Measurements from ENCODE around the gene WDR72.
"Not testable (repeated sequence)": the region's sequence is repeated elsewhere in the genome, so short reads cannot be mapped to it uniquely, and the experiment has no call there.

The WDR72 gene

DNA sequence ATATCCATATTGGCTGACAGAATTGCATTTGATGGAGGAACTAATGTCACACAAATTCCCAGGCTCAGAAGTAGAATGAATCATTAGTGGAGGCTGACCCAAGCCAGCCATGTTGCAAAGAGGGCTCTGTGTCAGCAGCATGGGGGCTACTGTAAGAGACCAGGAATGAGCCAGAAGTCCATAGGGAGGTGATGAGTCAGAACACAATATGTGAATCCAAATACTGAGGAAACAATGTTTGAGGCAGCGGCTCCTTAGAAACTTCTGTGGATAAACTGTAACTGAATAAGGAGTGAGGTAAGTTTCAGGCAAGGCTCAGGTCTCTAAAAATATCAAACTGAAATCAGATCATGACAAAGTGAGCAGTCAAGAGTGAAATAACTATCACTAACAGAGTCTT, 170.7 kb downstream of the WDR72 start:
- DNase-seq, result no peak

DNA sequence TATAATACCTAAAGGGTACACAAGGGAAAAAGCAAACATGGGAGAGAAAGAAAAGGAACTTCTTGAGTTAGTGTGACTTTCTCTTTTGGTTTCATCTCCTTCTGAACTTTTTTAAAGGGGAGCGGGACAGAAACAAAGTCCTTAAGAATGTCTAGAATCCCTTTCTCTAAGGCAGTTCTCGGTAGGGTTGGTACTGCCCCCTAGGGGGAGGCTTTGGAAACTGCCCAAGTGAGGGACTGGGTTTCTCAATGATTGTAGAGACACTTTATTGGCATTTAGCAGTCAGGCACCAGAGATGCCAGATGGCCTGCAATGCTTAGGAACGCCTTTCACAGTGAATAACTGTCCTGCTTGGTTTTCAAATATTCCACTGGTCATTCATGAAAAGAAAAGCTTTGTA, 172.7 kb downstream of the WDR72 start:
- DNase-seq, result no peak

DNA sequence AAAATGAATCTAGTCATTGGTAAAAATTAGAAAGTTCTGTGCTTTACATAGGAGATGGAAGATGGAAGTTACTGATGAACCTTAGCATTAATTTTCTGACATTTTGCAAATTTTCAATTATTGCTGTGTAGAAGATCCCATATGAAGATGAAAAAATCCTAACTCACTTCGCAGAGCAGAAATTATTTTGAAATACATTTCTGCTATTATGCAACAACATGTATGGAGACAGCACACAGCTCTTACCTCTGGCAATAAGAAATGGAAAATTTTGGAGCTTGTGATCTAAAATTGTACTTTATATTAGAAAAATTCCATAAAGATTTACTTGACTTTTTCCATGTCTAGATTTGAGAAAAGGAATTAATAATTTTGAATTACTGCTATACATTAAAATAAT, 177.9 kb downstream of the WDR72 start:
- DNase-seq, result no peak

DNA sequence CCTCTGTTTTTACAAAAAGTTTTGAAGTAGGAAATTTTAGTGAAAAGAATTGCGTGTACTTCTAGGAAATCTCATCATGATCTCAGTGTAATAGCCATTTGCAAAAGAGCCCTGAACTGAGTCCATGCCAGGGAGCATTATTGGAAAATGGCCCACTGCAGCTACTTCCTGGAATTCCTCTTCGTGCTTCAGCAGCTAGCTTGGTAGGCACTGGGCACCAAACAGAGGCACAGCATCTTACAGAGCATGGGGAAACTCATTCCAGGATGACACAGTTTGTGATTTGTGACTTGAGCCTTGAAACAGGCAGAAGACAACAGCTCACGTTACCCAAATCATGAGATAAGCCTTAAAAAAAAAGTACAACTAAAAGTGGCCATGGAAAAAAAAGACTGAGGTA, 179.1 kb downstream of the WDR72 start:
- DNase-seq, result no peak

DNA sequence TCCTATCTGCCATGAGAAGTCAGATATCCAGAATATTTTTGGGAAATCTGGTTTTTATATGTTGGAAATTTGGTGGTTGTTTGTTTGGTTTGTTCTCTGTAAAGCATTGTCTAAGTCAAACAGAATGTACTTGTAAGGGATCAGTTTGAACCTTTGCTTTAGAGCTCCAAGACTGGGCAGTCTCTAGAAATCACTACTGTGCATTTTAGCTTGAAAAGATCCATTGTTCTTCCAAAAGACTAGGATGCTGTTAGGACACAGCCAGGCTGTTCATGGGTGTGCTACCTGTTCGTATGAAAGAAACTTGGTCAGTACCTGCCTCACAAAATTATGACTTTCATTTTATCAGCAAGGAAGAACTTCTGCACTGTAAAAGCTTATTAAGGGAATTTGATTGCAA, 182.6 kb downstream of the WDR72 start:
- no peak for DNase-seq

DNA sequence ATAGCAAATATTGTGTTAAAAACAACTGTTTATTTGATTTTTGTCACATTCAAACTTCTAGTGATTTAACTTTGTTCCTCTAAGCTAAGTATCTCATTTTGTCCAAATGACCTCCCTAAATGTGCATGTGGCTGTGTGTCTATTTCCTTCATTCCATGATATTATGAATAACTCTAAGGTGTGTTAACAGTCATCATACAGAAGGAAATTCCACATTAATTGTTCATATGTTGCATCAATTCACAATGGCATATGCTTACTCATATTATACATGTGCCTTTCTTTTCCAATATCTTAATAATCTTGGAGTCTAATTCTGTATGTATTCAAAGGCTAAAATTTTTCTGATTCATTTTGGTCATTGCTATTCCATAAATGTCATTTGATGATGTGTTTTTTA, 186.4 kb downstream of the WDR72 start:
- no peak for DNase-seq

DNA sequence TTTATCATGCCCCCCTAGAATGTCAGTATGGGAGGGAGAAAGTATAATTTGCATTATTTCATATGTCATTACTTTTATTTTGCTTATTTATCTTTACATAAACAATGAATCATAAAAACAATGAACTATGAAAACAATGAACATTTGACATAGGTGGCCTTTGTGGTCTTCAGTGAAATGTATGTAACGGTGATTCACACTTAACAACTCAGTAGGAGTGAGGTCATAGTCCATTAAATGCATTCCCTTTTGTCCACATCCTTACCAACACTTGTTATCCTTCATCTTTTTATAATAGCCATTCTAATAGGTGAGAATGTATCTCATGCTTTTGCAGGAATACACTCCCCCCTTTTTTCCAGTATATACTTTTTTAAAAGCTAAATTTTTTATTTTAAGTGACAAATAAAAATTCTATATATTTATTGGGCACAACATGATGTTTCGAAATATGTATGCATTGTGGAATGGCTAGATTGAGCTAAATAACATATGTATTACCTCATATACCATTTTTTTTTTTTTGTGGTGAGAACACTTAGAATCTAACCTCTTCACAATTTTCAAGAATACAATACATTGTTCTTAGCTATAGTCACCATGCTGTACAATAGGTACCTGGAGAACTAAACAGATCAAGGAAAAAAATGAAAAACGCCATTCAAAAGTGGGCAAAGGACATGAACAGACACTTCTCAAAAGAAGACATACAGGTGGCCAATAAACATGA, 189.5 kb downstream of the WDR72 start:
- DNase-seq, result no peak

DNA sequence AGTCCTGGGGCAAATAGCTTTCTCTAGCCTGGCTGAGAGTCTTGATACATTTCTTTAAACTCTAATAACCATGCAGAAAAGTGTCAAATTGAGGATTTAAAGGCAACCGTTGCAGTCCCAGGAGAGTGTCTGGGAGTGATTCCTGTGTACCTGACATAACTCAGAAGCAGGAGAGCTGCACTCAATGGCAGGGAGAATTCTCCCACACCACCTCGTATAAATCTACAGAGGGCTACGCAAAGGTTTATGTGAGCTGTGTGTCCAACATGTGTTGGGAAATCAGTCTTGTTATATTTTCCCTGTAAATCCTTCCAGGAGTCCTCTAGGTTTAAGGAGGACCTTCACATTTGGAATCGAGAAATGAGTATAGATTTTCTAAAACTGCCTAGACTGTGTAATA, 192.6 kb downstream of the WDR72 start:
- DNase-seq, result no peak

DNA sequence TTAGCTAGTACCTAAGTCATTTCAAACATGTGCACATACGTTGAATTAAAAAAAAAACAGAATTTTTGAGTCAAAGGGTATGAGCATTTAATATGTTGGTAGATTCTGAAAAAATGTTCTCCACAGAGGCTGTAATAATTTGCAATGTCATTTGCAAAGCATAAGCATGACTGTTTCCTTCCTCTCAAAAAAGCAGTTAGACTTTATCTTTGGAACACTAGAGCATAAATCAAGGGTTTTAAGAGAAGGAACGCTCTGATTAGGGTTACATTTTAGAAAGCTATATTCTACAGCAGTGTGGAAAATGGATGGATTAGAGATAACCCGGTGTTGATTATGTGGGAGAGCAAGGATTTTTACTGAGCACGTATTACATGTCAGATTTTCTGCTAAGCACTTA, 193.7 kb downstream of the WDR72 start:
- no peak for DNase-seq

DNA sequence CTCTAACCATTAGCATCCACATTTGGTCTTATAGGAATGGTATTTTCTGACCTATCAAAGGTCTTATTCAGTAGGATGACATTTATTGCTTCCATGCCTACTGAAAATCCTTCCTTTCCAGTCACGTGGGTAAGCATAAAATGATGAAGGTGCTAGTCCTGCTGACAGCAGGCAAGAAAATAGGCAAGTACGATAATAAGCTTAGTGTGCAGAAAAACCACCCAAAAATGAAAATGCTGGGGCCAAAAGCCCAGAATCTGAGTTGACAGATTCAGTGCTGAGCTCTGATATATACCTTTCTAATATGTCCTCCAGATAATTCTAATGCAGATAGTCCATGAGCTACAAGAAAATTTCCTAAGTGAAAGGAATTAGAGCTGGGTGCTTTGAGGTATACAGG, 194.8 kb downstream of the WDR72 start:
- no peak for DNase-seq

DNA sequence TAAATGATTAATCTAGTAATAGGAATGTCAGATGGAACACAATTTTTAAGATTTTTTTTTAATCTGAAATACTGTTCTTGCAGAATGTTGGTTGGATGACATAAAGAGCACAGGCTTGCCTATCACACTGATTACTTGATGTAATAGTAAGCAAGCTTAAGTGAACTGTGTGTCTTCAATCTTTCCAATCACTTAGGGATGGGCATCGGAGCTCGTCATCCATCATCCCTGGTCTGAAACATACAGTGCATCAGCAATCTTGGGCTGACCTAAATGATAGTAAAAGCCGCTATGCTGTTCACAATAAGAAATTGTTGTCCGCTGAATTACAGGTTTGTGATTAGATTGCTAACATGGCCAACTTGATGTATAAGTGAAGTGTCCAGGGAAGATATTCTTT, 195.8 kb downstream of the WDR72 start:
- DNase-seq, result no peak

DNA sequence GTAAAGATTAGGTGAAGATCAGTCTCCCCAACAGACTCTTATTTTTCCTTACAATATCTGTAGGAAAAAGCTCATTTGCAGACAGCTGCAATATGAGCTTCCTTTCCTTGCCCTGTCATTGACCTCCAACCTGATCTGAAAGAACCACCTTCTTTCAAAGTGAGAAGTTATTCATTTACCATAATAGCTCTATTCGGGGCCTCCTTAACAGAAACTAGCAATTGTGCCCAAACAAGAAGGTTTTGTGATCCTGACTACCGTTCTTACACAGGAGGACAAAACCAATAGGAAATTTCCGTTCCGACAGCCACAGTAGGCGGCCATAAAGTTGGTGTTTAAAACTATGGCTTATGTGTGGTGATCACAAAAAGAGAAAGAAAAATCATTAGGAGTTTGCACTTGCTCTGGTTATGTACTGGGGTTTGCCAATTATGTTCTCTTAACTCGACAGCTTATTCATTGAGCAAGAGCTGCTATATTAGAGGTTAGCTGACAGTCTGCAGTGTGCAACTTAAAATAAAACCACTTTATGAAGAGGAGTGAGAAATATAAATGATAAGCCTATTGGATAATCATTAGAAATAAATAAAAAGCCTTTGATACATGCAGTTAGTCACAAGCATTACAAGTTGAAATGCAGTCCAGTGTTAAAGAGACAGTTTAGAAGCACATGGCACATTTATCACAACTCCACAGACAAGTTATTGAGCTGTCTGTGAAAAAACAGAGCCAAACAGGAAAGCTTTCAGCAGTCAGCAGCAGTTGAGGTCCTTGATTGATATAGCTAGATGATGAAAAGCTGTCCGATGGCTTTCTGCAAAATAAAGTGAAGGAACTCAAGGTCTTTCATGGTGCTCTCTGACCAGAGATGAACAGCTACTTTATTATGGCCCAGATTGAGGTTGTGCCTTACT, 199.8 kb downstream of the WDR72 start:
- no peak for DNase-seq

DNA sequence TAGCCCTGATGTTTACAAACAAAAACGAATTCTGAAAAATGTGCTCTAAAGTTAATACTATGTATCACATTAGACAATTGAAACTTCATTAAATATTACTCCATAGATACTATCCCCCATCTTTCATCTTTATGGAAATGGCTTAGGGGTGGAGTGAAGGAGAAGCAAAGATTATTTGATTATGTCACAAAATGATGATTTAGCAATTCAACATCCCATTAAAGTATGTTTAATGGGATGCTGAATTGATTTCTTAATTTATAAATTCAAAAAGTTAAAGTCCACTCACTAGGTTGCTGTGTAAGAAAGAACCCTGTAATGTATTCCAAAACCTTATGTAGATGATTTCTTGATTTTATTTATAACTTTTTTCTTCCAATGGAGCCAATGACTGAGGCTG, 201.1 kb downstream of the WDR72 start:
- DNase-seq, result no peak

DNA sequence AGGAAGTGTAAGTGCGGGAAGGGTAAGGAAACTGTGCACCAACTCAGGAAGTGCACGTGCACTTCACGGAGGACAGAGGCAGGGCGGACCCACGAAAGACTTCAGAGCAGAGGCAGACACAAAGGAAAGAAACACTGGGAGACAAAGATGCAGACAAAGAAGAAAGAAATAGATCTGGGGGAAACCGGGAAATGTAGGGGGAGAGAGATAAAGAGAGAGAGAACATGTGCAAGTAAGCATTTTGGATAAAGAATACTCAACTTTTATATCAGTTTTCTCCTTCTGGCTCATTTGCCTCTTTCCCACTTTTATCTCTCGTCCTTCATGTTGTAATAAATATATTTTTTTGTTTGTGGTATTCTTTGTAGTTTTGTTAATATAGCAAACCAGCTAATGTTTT, 204.2 kb downstream of the WDR72 start:
- DNase-seq, result no peak

DNA sequence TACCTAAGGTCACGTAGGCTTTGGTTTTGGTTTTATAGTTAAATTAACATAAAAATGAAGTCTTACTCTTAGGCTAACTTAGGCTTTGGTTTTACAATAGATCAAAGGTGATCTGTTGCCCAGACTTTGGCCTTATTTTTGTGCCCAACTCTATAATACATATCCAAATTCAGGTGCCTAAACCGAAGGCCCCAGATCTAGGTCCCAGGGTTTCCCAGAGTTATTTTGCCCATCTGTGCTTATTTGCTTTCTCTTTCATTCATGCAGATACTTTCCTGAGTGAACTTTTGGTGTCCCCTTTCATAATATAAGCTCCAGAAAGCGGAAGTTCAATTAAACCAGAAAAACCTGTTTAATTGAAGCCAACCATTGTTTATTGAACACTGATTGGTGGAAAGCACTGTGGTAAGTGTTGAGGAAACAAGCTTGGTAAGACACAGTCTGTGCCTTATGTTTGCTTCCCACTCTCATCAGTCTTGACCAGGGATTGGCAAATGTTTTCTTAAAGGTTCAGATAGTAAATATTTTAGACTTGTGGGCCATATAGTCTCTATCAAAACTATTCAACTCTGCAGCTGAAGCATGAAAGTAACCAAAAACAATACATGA, 209.7 kb downstream of the WDR72 start:
- DNase-seq, result no peak

DNA sequence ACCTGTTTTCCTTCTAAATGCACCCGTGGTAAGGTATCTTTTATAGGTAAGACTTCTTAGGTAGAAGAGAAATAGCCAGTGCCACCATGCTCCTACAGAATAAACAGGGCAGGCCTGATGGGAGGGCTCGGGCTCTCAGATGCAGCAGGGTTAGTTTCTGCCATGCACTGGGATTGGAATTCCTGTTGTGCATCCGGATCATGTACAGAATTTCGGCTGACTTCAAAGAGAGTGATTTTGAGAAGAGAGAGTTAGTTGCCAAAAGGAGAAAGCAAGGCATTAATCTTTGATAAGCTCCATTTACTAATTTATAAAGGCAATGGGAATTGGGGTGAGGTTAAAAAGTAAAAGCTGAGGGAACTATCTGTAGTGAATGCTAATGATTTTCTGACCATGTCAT, 211.2 kb downstream of the WDR72 start:
- no peak for DNase-seq

DNA sequence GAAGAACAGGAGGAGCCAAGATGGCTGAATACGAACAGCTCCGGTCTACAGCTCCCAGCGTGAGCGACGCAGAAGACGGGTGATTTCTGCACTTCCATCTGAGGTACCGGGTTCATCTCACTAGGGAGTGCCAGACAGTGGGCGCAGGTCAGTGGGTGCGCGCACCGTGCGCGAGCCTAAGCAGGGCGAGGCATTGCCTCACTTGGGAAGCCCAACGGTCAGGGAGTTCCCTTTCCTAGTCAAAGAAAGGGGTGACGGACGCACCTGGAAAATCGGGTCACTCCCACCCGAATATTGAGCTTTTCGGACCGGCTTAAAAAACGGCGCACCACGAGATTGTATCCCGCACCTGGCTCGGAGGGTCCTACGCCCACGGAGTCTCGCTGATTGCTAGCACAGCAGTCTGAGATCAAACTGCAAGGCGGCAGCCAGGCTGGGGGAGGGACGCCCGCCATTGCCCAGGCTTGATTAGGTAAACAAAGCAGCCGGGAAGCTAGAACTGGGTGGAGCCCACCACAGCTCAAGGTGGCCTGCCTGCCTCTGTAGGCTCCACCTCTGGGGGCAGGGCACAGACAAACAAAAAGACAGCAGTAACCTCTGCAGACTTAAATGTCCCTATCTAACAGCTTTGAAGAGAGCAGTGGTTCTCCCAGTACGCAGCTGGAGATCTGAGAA, 218.7 kb downstream of the WDR72 start:
- not testable (repeated sequence) for DNase-seq

DNA sequence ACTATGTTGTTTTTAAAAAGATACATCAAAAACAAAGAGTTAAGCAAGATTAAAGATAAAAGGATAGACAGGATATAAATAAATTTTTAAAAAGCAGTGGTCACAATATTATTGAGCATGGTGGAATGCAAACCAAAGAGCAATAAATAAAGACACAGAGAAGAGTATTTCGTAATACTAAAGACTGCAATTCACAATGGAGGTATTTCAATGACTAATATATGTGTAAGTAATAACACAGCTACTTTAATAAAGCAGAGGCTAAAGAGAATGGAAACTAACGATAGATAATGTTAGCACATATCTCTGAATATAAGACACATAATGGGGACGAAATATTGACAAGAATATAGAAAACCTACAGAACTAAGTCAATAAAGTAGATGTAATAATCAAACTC, 219.6 kb downstream of the WDR72 start:
- no peak for DNase-seq

DNA sequence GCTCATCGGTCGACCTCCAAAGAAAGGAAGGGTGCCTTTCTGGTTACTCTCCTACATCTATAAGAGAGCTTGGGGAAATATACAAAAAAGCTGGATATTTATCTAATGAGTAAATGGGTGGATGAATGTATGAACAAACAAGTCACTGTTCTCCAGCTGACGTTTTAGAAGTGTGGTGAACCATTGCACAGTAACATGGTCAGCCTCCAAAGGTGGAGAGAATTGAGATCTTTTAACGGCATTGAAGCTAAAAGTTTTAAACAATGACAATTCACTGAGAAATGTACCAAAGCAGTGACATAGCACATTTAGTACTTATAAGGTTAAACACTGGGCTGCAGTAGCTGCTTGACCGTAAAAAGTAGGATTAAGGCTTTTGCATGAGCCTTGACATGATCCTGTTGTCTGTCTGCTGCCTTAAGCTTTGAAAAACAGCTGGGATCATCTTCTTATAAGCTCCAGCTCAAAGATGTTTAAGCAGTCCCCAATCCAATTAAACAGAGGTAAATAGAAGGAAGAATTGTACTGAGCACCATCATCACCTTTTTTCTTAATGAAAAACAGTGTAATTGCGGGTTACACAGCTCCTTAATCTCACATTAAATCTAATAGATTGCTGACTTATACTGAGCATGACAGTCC, 222.9 kb downstream of the WDR72 start:
- DNase-seq, result no peak

DNA sequence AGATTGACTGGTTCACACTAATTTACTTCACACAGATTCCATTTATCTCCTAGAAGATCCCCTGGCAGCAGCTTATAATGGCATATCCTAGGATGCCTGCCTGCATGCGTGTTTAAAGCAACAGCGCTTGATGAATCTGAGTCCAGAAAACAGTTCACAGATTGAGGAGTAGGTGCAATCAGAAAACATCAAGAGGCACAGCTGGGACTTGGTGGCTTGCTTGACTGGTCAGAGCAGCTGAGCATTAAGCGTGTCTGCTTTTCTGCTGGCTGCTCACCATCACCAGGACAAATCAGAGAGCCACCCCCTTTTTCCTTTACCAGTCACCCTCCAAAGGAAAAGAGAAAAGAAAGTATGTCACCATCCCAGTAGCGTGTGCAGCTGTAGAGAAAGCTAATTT, 223.6 kb downstream of the WDR72 start:
- DNase-seq, result no peak

DNA sequence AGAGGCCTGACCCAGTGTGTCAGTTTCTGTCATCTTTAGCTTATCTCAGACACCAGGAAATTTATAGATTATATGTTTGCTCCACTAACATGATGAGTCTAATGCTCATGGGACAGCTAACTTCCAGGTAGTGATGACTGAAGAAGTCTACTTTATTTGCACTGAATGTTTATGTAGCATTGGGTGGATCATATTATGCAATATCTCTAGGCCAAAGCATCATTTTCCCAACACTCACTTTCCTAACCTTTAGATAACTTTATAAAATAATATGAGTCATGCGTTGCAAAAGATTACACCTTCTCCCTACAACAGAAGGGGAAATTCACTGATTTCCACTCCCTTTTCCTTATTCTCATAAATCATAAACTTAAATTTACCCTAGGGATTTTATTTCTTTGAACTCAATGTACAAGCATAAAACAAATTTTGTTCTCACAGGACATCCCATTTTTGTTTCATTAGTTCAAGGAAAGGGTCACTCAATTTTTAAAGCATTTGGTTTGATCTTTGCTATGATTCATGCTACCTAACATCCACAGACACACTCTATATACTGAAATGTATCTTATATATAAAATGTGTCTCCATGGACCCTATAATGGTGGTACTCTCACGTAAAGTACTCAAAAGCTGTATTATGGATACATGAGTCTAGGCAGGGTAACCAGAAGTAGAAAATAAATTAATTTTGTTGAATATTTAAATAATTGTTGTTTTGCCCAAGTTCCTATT, 225.2 kb downstream of the WDR72 start:
- DNase-seq, result no peak

DNA sequence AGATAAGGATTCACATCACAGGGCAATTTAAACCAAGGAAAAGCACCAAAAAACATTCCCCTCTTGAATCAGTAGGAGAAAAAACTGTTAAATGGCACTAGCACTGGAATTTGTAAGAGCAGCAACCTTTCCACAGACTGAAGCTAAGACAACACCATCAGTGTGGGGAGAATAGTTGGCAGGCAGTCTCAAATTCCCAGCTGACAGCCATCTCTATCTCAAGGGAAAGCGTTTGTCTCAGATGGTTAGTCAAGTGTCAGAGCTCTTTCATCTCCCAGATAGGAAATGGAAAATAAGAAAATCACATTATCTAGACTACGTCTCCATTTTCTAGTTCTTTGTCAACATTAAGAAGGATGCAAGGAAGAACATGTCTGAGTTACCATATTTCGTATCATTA, 228.7 kb downstream of the WDR72 start:
- no peak for DNase-seq
